NB4 (cell line): ENCODE results near the gene TECTB.

ENCODE experiments used
- DNase-seq: peaks from one replicate; pipeline ENCODE4 v3.0.0; 2010; ENCODE audit warnings: low read depth
- H3K4me3 ChIP-seq: one replicate; pipeline ENCODE4 v1.5.1; 2011; ENCODE audit warnings: mild to moderate bottlenecking, low read depth, low read length, moderate library complexity
- CTCF ChIP-seq: IDR thresholded peaks from one replicate; pipeline ENCODE4 v1.5.1; 2012; ENCODE audit warnings: low read depth, low read length
- MYC ChIP-seq: IDR thresholded peaks from 2 replicates; pipeline ENCODE4 v1.6.1; 2011; ENCODE audit warnings: low read depth, low read length
- POLR2A ChIP-seq: IDR thresholded peaks from 2 replicates; pipeline ENCODE4 v1.6.1; 2011; ENCODE audit warnings: mild to moderate bottlenecking; ENCODE audit not compliant: insufficient read length; ENCODE audit errors: extremely low read depth
- TF ChIP-seq, protein P1 (sequence below): IDR thresholded peaks from 2 replicates; pipeline ENCODE4 v1.6.1; 2011; ENCODE audit warnings: low read depth, low read length

Gene TECTB

GRCh38 chr10:112283100-112283499, at the start of gene TECTB:
TECTB (plus strand) TSS chr10:112283400; CDS start chr10:112283735, 335 bp downstream.
- TF ChIP-seq, protein P1, sequence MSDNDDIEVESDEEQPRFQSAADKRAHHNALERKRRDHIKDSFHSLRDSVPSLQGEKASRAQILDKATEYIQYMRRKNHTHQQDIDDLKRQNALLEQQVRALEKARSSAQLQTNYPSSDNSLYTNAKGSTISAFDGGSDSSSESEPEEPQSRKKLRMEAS = no peak
- TF ChIP-seq MYC = no peak
- TF ChIP-seq POLR2A = no peak
- TF ChIP-seq CTCF = no peak
- H3K4me3 ChIP-seq = no peak within 1 kb of the TSS
- DNase-seq = no peak

DNA sequence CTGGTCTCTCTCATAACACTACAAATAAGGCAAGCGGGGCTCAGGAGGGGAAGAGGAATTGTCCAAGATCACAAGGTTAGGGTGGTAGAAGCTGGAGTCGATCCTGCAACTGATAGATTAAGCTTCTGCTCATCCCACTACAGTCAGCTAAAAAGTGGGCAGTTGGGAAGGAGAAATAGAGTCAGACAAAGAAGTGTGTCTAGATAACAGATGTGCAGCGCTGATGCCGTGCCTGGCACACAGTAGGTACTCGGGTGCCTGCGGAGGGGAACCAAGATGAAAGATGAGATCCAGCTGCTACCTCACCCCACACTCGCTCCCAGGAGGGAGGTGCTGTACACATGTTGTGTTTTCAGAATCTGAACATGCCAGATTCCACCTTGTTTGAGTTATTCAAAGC, 48.1 kb upstream of the TECTB start:
- H3K4me3 ChIP-seq = no peak overlapping the region
- no peak for TF ChIP-seq MYC
- TF ChIP-seq CTCF = no peak
- TF ChIP-seq POLR2A = no peak
- TF ChIP-seq, protein P1 = no peak
- no peak for DNase-seq

DNA sequence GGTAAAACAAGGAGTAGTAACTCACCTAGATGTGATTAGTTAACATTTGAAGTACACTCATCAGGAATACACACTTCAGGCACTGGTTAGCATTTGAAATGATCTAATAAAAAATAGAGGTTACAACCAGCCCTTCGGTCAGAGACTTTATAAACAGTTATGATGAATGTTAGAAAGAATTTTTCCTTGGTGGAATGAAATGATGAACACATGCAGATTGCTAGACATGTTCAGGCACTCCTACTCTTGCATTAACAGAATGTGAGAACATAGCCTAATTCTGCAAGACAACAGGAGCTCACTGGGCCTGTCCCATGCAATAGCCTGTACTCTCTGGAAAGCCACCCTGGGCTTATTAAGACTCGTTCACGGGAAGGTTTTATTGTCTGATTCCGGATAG, 47.3 kb upstream of the TECTB start:
- DNase-seq = no peak
- no peak overlapping the region for H3K4me3 ChIP-seq
- TF ChIP-seq CTCF (no peak), POLR2A (no peak), MYC (no peak)
- TF ChIP-seq, protein P1 = no peak

DNA sequence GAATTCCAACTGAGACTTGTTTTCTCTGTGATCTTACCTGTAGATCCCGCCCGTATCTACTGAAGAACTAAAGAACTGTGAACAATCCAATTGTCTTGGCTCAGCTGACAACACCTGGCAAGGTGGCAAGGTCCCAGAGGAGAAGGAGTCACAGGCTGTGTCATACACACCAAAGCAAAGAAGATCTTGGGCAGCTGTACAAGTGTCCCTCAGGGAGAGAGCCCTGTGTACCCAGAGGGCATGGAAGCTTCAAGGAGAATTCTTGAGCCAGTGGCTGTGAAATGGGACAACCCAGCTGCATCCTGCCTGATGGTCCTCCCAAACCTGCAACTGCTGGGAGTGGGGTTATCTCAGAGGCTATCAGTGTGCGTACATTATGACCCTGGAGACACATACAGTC, 46.7 kb upstream of the TECTB start:
- H3K4me3 ChIP-seq = no peak overlapping the region
- DNase-seq = no peak
- no peak for TF ChIP-seq POLR2A
- TF ChIP-seq MYC = no peak
- no peak for TF ChIP-seq CTCF
- TF ChIP-seq, protein P1 = no peak

- no peak overlapping the region for H3K4me3 ChIP-seq
- TF ChIP-seq POLR2A (no peak), MYC (no peak), CTCF (no peak)
- TF ChIP-seq, protein P1 = no peak
- DNase-seq = no peak
Measured at GRCh38 chr10:112239347-112239746, 43.9 kb upstream of the TECTB start.

GRCh38 chr10:112240441-112240840, 42.8 kb upstream of the TECTB start:
- H3K4me3 ChIP-seq = no peak overlapping the region
- DNase-seq = no peak
- TF ChIP-seq CTCF (no peak), POLR2A (no peak), MYC (no peak)
- TF ChIP-seq, protein P1 = no peak
